T-helper 9 cell (primary cell): ENCODE data around the gene PCGF5.
A peak's percentile ranks its signal among the peaks of the same experiment; 100 is the strongest.
"Not testable (repeated sequence)": the region's sequence is repeated elsewhere in the genome, so short reads cannot be mapped to it uniquely, and the experiment has no call there.

Experiments used
- DNase-seq: peaks from one replicate; pipeline ENCODE4 v3.0.0-alpha.2; 2020
- total RNA-seq, 2 donors: gene quantifications; one replicate each; lab custom pipeline; 2026; lab: John Stamatoyannopoulos, UW

Gene PCGF5
- total RNA-seq, result 142 to 225 reads per million in 2 donors

- peak; percentile 94 for DNase-seq
These were observed at the start of gene PCGF5 for GRCh38 chr10:91220194-91220953. Gene PCGF5 (plus strand): TSS chr10:91220663. CDS start chr10:91222872, 2,209 bp downstream.

GRCh38 chr10:91171485-91171884 lies 49.0 kb upstream of the PCGF5 start:
- no peak for DNase-seq

DNA sequence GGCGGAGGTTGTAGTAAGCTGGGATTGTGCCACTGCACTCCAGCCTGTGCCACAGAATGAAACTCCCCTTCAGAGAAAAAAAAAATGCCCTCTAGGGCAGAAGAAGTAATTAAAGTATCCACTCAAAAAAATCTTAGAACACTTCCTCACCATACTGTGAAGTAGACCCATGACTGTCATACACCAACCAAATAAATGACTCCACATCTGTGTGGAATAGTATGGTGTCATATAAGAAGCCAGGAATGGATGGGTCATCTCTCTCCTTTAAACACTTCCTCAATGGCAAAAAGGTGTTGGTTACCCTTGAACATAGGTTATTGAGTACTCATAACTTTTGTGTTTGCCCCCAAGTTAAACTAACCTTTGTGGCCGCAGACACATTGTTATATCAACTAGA lies 48.1 kb upstream of the PCGF5 start:
- DNase-seq, result no peak

DNA sequence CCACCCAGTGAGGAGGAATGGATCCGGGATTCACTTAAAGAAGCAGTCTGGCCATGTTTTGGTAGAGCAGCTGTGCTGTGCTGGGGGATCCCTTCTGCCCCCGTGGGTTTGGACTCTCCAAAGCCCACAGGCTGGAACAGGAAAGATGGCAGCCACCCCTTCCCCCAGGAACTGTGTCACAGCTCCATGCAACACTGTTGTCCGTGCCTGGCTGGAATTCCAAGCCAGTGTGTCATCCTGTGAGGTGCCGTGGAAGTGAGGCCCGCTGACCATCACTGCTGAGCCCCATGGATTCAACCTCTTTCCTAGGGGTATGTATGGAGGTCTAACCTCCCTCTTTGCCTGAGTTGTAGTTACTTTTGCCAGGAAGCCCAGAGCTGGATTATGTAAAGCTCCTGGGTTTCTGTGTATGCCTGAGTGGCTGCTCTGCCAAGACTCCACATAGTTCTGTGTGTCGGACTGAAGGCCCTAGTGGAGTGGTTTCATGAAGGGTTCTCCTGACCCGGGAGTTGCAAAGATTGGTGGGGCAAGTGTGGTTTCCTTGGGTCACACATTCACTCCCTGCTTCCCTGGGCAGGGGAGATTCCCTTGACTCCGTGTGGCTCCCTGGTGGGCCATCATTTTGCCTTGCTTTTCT lies 35.1 kb upstream of the PCGF5 start:
- DNase-seq, result no peak

DNA sequence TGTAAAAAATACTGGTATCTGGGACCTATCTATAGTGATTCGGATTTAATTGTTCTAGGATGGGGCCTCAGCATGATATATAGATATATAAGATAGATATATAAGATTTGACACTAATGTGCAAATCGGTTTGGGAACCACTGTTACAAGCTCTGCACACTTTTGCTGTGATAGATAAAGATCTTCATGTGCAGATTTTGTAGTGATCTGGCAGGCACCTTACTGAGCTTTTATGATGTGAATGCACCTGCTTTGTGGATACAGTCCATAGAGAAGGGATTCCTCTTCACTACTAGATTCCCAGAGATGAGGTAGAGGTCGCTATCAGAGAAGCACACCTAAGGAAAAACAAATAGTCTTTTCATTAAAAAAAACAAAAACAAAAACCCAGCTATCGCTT lies 33.3 kb upstream of the PCGF5 start:
- DNase-seq, result no peak

DNA sequence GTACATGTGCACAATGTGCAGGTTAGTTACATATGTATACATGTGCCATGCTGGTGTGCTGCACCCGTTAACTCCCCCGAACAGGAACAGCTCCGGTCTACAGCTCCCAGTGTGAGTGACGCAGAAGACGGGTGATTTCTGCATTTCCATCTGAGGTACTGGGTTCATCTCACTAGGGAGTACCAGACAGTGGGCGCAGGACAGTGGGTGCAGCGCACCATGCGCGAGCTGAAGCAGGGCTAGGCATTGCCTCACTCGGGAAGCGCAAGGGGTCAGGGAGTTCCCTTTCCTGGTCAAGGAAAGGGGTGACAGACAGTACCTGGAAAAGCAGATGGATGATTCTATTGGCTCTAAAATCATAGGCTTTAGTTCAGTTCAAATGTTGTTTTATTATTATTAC lies 32.5 kb upstream of the PCGF5 start:
- DNase-seq, result not testable (repeated sequence)

DNA sequence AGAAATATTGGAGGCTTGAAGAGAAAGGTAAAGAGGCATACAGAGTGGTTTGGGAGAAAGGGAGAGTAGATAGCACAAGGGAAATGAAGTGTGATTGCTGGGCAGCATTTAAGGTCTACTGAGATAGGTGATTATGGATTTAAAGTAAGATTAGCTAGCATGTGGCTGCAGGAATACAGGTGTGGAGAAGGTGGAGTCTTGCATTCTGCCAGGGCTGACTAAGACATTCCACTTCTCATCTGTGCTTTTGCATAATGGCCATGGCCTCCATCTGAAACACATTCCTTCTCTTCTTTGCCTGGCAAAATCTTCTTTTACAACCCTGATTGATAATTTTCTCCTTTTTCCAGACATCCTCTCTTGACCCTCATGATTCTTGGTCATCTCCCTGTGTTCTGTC lies 31.6 kb upstream of the PCGF5 start:
- DNase-seq, result no peak

- DNase-seq, result no peak
These were observed 30.0 kb upstream of the PCGF5 start for GRCh38 chr10:91190388-91190870.

GRCh38 chr10:91190876-91191583 lies 29.4 kb upstream of the PCGF5 start:
- no peak for DNase-seq

GRCh38 chr10:91191584-91191919 lies 28.9 kb upstream of the PCGF5 start:
- DNase-seq, result no peak

DNA sequence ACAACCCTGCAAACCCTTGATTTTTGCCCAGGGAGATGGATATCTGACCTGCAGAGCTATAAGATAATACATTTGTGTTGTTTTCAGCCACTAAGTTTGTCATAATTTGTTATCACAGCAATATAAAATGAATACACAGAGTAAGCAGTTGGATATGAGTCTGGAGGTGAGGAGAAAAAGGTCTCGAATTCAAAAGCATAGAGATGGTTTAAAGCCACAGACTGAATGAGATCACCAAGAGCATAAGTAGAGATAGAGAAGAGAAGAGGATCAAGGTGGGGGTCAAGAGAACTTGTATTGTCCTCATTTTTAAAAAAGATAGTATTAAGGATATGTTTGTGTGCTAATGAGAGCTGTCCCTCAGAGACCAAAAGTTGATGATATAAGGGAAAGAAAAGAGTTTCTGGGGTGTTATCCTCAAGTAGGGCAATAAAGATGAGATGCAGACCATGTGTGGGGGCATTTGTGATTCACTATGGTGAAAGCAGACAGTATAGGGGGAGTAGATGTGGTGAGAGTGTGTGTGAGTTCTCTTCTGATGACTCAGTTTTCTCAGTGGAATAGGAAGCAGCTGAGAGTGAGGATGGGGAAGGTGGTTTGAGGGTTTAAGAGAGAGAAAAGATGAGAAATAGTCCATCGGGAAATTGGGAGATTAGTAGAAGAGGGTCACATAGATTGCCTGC lies 25.8 kb upstream of the PCGF5 start:
- DNase-seq, result no peak

DNA sequence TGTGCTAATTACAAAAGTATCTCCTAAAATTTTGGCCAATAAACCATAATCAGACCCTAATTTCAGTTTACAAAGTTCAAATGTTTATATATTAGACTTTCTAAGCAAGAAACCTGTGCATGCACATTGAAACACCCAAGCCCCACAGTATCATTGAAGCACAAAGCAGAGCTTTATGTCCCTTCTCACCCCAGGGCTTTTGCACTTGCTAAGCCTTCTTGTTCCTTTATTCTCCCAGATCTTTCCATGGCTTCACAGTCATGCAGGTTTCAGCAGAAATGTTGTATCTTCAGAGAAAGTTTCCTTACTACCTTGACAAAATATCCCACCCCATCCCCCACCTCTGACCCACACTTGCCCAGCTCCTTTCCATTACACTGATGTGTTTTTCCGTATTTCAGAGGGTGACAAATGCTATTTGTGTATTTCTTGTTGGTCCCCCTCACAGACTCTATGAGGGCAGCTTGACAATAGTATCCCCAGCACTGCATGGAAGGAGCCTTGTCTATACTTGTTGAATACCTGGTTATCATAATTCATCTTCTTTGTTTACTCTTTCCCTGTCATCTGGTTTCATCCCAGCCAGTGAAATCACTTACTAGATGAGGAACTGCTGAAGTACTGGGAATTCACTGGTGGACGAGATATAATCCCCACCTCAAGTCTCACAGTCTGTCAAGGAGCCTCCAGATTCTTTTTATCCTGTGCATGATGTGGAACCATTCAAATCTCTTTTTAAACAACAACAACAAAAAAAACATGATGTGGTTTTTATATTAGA lies 24.0 kb upstream of the PCGF5 start:
- DNase-seq, result no peak

GRCh38 chr10:91197127-91197526 lies 23.3 kb upstream of the PCGF5 start:
- DNase-seq, result no peak

- DNase-seq, result no peak
These were observed 21.7 kb upstream of the PCGF5 start for GRCh38 chr10:91198781-91199180.

GRCh38 chr10:91200314-91201212 lies 19.9 kb upstream of the PCGF5 start:
- no peak for DNase-seq

DNA sequence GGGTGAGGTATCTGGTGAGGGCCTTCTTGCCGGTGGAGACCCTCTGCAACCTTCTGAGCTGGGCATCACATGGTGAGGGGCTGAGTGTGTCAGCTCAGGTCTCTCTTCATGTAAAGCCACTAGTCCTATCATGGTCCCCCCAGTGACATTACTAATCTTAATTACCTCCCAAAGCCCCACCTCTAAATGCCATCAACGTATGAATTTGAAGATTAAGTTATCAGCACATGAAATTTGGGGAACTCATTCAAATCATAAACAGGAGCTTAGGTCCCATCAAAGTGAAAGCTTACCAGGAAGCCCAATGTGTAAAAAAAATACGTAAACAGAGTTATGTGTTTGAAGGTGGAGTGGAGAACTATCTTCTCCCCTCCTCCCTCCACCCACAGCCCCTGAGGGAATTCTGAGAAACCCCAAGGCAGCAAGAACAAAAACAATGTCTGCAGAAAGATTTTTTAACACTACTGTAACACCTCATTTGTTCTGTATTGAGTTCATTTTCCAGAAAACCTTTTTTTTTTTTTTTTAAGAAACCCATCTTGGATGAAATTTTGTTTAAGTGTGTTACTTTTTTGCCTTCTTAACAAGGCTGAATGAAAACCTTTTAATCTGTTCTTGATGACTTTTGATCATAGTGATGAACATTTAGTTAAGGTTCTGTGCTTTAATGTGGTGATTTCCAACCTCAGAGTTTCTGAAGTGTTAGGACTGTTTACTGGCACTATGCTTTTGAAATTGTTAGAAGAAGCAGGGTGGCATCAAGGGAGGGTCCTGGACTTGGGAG lies 19.1 kb upstream of the PCGF5 start:
- no peak for DNase-seq

DNA sequence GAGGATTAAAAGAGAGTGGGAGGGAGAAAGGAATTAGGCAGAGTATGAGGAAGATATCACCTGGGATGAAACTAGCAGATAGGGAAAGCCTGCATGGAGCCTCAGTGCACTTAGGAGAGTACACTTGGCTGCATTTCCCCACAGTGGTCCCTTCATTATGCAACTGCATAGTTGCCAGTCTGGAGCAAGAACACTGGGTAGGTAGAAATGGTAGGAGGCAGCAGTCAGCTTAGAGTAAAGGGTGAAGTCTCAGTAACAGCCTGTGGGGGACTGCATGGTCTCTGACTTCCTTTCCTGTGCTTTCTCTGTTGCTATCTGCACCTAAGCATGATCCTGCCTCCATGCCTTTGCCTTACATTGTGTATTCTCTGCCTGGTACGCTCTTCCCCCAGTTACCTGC lies 14.0 kb upstream of the PCGF5 start:
- no peak for DNase-seq

DNA sequence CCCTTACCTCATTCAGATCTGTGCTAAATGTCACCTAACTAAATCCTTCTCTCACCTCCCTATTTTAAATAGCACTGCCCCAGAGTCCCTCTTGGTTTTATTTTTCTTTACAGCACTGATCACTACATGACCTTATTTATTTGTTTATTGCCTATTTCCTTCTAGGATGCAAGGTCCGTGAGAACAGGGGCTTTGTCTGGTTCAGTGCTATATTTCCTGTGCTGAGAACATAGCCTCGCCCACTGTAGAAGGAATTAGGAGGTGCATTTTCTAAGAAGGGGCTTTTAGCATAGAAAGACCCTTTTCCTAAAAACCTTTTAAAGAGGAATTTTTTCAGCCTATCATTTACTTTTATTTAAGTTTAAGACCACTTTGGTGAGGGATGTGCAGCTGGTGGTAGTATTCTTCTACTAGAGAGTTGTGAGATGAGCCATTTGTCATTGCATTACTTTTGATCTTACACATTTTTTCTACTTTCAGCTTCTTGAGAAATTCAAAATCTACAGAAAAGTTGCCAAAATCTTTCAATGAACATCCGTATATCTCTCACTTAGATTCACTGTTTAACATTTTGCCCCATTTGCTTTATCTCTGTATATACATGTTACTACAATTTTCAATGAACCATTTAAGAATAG lies 13.5 kb upstream of the PCGF5 start:
- no peak for DNase-seq

DNA sequence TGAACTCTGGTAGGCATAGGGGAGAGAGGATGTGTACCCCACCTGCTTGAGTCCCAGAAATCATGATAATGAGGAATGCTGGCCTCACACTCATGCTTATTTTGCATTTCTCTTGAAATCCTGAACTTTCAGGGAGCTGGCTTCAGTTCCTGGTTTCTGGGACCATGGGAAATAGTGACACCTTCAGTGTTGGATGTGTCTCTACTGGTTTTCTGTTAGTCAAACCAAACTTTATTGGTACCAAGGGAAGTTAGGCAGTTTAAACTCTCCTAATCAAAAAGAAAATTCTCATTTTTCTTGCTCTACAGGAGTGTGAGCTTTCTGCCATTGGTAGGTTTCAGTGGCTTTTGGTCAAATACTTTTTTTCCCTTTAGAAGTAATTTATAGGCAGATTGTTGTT lies 11.8 kb upstream of the PCGF5 start:
- no peak for DNase-seq

GRCh38 chr10:91210014-91210413 lies 10.4 kb upstream of the PCGF5 start:
- no peak for DNase-seq
